PC-3 (cell line): ENCODE data around the gene NOD1. TPM values are rescaled to one million over a fixed set of nuclear protein-coding genes. Genes with fewer than 3 reads are reported as not detected.

Experiments used
- ATAC-seq: fragments of 200-7000 bp; cut with Tn5 transposase; 2 replicates; pipeline ENCODE4 v1.9.1; 2020; ENCODE audit warnings: mild to moderate bottlenecking, moderate library complexity
- BruUV-seq: library from RNA; stranded (reverse); fragments of 400-500 nt; replicated peaks from 2 replicates; lab custom pipeline; 2021; lab: Mats Ljungman, UMichigan
- CTCF ChIA-PET: fragments of 300-600 bp; sonication (Branson Sonifier 250); formaldehyde crosslinking; loops from one replicate; lab custom pipeline; 2022; ENCODE audit warnings: antibody characterized with exemption; lab: Charles Lee
- POLR2A ChIA-PET: fragments of 300-600 bp; sonication (Branson Sonifier 250); formaldehyde crosslinking; loops from one replicate; lab custom pipeline; 2022; ENCODE audit warnings: antibody characterized with exemption; ENCODE audit not compliant: unreplicated experiment; lab: Charles Lee
- DNase-seq: peaks from one replicate; pipeline ENCODE4 v3.0.0-alpha.2; 2015
- H2AFZ ChIP-seq: fragments of 300-600 bp; sonication (generic); 2 replicates; pipeline ENCODE4 v1.6.0; 2016; ENCODE audit warnings: antibody characterized with exemption, low read length
- H3F3A ChIP-seq: fragments of 300-600 bp; sonication (generic); one replicate; pipeline ENCODE4 v1.6.0; 2017; ENCODE audit warnings: antibody characterized with exemption, low read length, control low read depth, mild to moderate bottlenecking; ENCODE audit not compliant: unreplicated experiment
- H3K27ac ChIP-seq: fragments of 300-600 bp; sonication (generic); 2 replicates; pipeline ENCODE4 v1.5.1; 2016; ENCODE audit warnings: mild to moderate bottlenecking, low read length
- H3K27me3 ChIP-seq: fragments of 300-600 bp; sonication (generic); 2 replicates; pipeline ENCODE4 v1.6.1; 2016; ENCODE audit warnings: low read length, mixed read lengths
- H3K36me3 ChIP-seq: fragments of 300-600 bp; sonication (generic); 2 replicates; pipeline ENCODE4 v1.6.1; 2016; ENCODE audit warnings: low read depth, mixed run types, low read length, mixed read lengths
- H3K4me1 ChIP-seq: fragments of 300-600 bp; sonication (generic); 2 replicates; pipeline ENCODE4 v1.5.1; 2016; ENCODE audit warnings: low read length; ENCODE audit not compliant: insufficient read depth
- H3K4me2 ChIP-seq: fragments of 300-600 bp; sonication (generic); 2 replicates; pipeline ENCODE4 v1.6.0; 2016; ENCODE audit warnings: low read length
- H3K4me3 ChIP-seq: fragments of 300-600 bp; sonication (generic); 2 replicates; pipeline ENCODE4 v1.5.1; 2016; ENCODE audit warnings: mild to moderate bottlenecking, low read length, mixed read lengths
- H3K79me2 ChIP-seq: fragments of 300-600 bp; sonication (generic); 2 replicates; pipeline ENCODE4 v1.6.1; 2017; ENCODE audit warnings: low read length, mixed read lengths
- H3K9ac ChIP-seq: fragments of 300-600 bp; sonication (generic); 2 replicates; pipeline ENCODE4 v1.6.0; 2016; ENCODE audit warnings: mild to moderate bottlenecking, low read length
- H3K9me2 ChIP-seq: fragments of 300-600 bp; sonication (generic); replicated peaks from 2 replicates; pipeline ENCODE4 v1.6.1; 2016; ENCODE audit warnings: mixed run types, low read length, mixed read lengths
- H3K9me3 ChIP-seq: fragments of 300-600 bp; sonication (generic); 2 replicates; pipeline ENCODE4 v1.6.1; 2016; ENCODE audit warnings: low read length, mixed read lengths
- H4K20me1 ChIP-seq: fragments of 300-600 bp; sonication (generic); 2 replicates; pipeline ENCODE4 v1.6.1; 2016; ENCODE audit warnings: low read length, mixed read lengths
- EZH2 ChIP-seq: fragments of 300-600 bp; sonication (generic); IDR thresholded peaks from one replicate; pipeline ENCODE4 v1.6.1; 2017; ENCODE audit warnings: antibody characterized with exemption, mild to moderate bottlenecking, low read length; ENCODE audit not compliant: unreplicated experiment
- EZH2phosphoT487 ChIP-seq: fragments of 300-600 bp; sonication (generic); IDR thresholded peaks from 2 replicates; pipeline ENCODE4 v1.6.1; 2018; ENCODE audit warnings: mild to moderate bottlenecking, antibody characterized with exemption, low read length, borderline replicate concordance
- intact Hi-C: fragments of 100-400 bp; cut with micrococcal nuclease; formaldehyde crosslinking; loops from 2 replicates; pipeline ENCODE4 v1.9.0; 2023
- total RNA-seq: library from RNA; depleted of rRNA; stranded (reverse); fragments of >200 nt; gene quantifications from 2 replicates; pipeline ENCODE4 v1.2.3, GENCODE V29; 2014
- TF ChIP-seq, protein P1 (sequence below): fragments of 300-600 bp; sonication (generic); conservative IDR thresholded peaks from 2 replicates; pipeline ENCODE4 v1.5.1; 2017; ENCODE audit warnings: antibody characterized with exemption, low read depth, mild to moderate bottlenecking, low read length

The NOD1 gene
- total RNA-seq, 1 experiment from 2014 or later = 5.9 TPM

DNA sequence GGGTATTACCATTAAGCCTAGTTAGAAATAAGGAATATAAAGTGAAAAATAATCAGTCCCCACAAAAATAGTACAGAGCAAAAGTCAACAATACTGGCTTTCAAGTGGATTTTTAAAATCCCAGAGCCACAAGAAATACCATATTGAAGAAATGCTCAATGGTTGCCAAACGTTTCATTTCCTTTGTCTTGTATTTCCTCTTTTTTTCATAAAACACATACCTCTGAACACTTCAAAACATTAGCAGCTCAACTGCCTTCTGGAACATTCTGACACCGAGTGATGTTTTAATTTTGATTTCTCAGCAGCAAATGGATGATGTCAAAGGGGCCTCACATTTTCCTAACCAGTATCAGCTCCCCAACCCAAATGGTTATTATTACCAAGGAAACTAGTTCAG, 10.5 kb downstream of the NOD1 start:
- no TSS peak for BruUV-seq
- intact Hi-C loops = no loop called here
- Histone ChIP-seq H3K4me1 (peaks cover 4% of the 10 kb centered on the region; the same call in 1 of the 2 replicates), H2AFZ (no peak overlapping the region), H3K9ac (no peak overlapping the region), H3K4me3 (no peak overlapping the region), H3K36me3 (no peaks in the 10 kb centered on the region), H3K27ac (no peak overlapping the region), H3K27me3 (no peaks in the 10 kb centered on the region), H4K20me1 (no peaks in the 10 kb centered on the region), H3K4me2 (no peak overlapping the region), H3K9me3 (no peaks in the 10 kb centered on the region), H3K79me2 (peaks cover 2% of the 10 kb centered on the region; the same call in 1 of the 2 replicates), H3F3A (no peaks in the 10 kb centered on the region), H3K9me2 (no peaks in the 10 kb centered on the region)
- DNase-seq (no peak), ATAC-seq (no peak)
- POLR2A ChIA-PET = no interaction called here
- CTCF ChIA-PET = no interaction called here
- TF ChIP-seq, protein P1, sequence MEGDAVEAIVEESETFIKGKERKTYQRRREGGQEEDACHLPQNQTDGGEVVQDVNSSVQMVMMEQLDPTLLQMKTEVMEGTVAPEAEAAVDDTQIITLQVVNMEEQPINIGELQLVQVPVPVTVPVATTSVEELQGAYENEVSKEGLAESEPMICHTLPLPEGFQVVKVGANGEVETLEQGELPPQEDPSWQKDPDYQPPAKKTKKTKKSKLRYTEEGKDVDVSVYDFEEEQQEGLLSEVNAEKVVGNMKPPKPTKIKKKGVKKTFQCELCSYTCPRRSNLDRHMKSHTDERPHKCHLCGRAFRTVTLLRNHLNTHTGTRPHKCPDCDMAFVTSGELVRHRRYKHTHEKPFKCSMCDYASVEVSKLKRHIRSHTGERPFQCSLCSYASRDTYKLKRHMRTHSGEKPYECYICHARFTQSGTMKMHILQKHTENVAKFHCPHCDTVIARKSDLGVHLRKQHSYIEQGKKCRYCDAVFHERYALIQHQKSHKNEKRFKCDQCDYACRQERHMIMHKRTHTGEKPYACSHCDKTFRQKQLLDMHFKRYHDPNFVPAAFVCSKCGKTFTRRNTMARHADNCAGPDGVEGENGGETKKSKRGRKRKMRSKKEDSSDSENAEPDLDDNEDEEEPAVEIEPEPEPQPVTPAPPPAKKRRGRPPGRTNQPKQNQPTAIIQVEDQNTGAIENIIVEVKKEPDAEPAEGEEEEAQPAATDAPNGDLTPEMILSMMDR = no peak
- no peak for TF ChIP-seq EZH2
- no peak for TF ChIP-seq EZH2phosphoT487

DNA sequence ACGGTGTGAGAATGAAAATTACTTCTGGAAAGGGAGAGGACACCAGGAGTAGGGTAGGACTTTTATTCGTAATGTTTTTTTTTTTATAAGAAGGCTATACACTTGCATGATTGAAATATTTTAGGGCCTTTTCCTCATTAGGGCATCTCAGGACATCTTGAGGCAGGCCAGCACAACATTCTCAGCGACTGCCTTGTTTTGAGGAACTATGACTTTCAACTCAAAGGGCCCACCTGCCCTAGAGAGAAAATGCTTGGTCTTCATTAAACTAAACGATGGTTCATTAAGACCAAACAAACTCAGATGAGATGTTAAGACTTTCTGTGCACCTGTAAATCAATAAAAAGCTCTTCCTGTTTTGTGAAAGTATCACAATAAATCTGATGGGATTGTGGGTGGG, 11.3 kb downstream of the NOD1 start:
- ChIA-PET POLR2A (no interaction called here), CTCF (no interaction called here)
- Histone ChIP-seq H3K27ac (no peak overlapping the region), H3K79me2 (no peaks in the 10 kb centered on the region), H3K9ac (no peak overlapping the region), H2AFZ (no peak overlapping the region), H3K4me3 (no peak overlapping the region), H3K27me3 (no peaks in the 10 kb centered on the region), H3K9me3 (no peaks in the 10 kb centered on the region), H4K20me1 (no peaks in the 10 kb centered on the region), H3K4me1 (peaks cover 4% of the 10 kb centered on the region; the same call in 1 of the 2 replicates), H3K9me2 (no peaks in the 10 kb centered on the region), H3F3A (no peaks in the 10 kb centered on the region), H3K36me3 (no peaks in the 10 kb centered on the region), H3K4me2 (no peak overlapping the region)
- TF ChIP-seq, protein P1 = no peak
- TF ChIP-seq EZH2phosphoT487 (no peak), EZH2 (no peak)
- no peak for ATAC-seq
- intact Hi-C loops = no loop called here
- DNase-seq = no peak
- BruUV-seq = no TSS peak

DNA sequence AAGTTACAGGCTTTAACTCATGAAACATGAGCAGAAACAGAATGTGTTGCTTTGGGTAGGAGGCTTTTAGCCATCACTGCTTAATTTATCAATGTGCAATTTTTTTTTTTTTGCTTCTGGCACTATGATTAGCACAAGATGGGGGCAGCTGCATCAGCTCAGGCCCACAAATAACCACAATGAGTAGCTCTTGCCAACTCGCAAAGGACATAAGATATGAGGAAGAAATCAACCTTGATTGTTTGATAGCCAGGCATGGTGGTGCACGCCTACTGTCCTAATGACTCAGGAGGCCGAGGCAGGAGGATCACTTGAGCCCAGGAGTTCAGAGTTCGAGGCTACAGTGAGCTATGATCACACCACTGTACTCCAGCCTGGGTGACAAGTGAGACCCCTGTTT, 12.3 kb downstream of the NOD1 start:
- H3K9me2 ChIP-seq = no peaks in the 10 kb centered on the region
- no peak overlapping the region for H3K9ac ChIP-seq
- H3K4me3 ChIP-seq = no peak overlapping the region
- no peaks in the 10 kb centered on the region for H3K9me3 ChIP-seq
- H3K4me2 ChIP-seq = no peak overlapping the region
- H3K27me3 ChIP-seq = no peaks in the 10 kb centered on the region
- ATAC-seq (no peak), DNase-seq (no peak)
- TF ChIP-seq, protein P1 = no peak
- no peak for TF ChIP-seq EZH2phosphoT487
- no peak for TF ChIP-seq EZH2
- H3K36me3 ChIP-seq = no peaks in the 10 kb centered on the region
- no peak overlapping the region for H3K27ac ChIP-seq
- ChIA-PET CTCF (no interaction called here), POLR2A (no interaction called here)
- H2AFZ ChIP-seq = no peak overlapping the region
- H3K4me1 ChIP-seq = peaks cover 4% of the 10 kb centered on the region; the same call in 1 of the 2 replicates
- intact Hi-C loops = no loop called here
- H4K20me1 ChIP-seq = no peaks in the 10 kb centered on the region
- BruUV-seq = no TSS peak
- no peaks in the 10 kb centered on the region for H3K79me2 ChIP-seq
- H3F3A ChIP-seq = no peaks in the 10 kb centered on the region
